Loucy (cell line): ENCODE results near the gene BAX.
"Not testable (repeated sequence)": the region's sequence is repeated elsewhere in the genome, so short reads cannot be mapped to it uniquely, and the experiment has no call there.

Experiments used
- H2AFZ ChIP-seq: fragments of 200-600 bp; sonication (generic); 2 replicates; pipeline ENCODE4 v1.6.0; 2016; ENCODE audit warnings: antibody characterized with exemption, mild to moderate bottlenecking, low read length, moderate library complexity
- H3F3A ChIP-seq: fragments of 200-600 bp; 2 replicates; pipeline ENCODE4 v1.6.0; 2016; ENCODE audit warnings: antibody characterized with exemption, low read depth, mild to moderate bottlenecking
- H3K27me3 ChIP-seq: fragments of 200-600 bp; sonication (generic); 2 replicates; pipeline ENCODE4 v1.6.1; 2014; ENCODE audit warnings: low read length, mild to moderate bottlenecking; ENCODE audit not compliant: insufficient read depth, poor library complexity, severe bottlenecking
- H3K36me3 ChIP-seq: fragments of 200-600 bp; sonication (generic); 2 replicates; pipeline ENCODE4 v1.6.1; 2016; ENCODE audit warnings: low read length; ENCODE audit not compliant: insufficient read depth
- H3K4me1 ChIP-seq: fragments of 200-600 bp; sonication (generic); 2 replicates; pipeline ENCODE4 v1.5.1; 2014; ENCODE audit warnings: low read length, mild to moderate bottlenecking; ENCODE audit not compliant: insufficient read depth, poor library complexity, severe bottlenecking
- H3K4me2 ChIP-seq: fragments of 200-600 bp; sonication (generic); 2 replicates; pipeline ENCODE4 v1.6.0; 2014; ENCODE audit warnings: antibody characterized with exemption, low read length, low read depth, mild to moderate bottlenecking; ENCODE audit not compliant: poor library complexity, severe bottlenecking
- H3K4me3 ChIP-seq: fragments of 200-600 bp; sonication (generic); 2 replicates; pipeline ENCODE4 v1.5.1; 2014; ENCODE audit warnings: low read length, mild to moderate bottlenecking, mixed read lengths; ENCODE audit not compliant: poor library complexity, severe bottlenecking
- H3K79me2 ChIP-seq: fragments of 200-600 bp; sonication (generic); 2 replicates; pipeline ENCODE4 v1.6.1; 2014; ENCODE audit warnings: low read length; ENCODE audit not compliant: insufficient read depth
- H3K9ac ChIP-seq: fragments of 200-600 bp; sonication (generic); 2 replicates; pipeline ENCODE4 v1.6.0; 2014; ENCODE audit warnings: mild to moderate bottlenecking, low read depth, low read length, moderate library complexity; ENCODE audit not compliant: poor library complexity, severe bottlenecking
- H3K9me2 ChIP-seq: fragments of 200-600 bp; sonication (generic); replicated peaks from 2 replicates; pipeline ENCODE4 v1.6.1; 2016; ENCODE audit warnings: low read depth, low read length, mixed read lengths
- H3K9me3 ChIP-seq: fragments of 200-600 bp; sonication (generic); 2 replicates; pipeline ENCODE4 v1.6.1; 2014; ENCODE audit warnings: mild to moderate bottlenecking, antibody characterized with exemption, low read length, low read depth; ENCODE audit not compliant: insufficient read depth
- H4K20me1 ChIP-seq: fragments of 200-600 bp; sonication (generic); 2 replicates; pipeline ENCODE4 v1.6.0; 2014; ENCODE audit warnings: antibody characterized with exemption, low read length, mild to moderate bottlenecking; ENCODE audit not compliant: insufficient read depth, poor library complexity, severe bottlenecking
- CTCF ChIP-seq: fragments of 200-600 bp; sonication (generic); conservative IDR thresholded peaks from 2 replicates; pipeline ENCODE4 v1.5.1; 2014; ENCODE audit warnings: mild to moderate bottlenecking, antibody characterized with exemption, low read length
- EZH2phosphoT487 ChIP-seq: fragments of 200-600 bp; IDR thresholded peaks from 2 replicates; pipeline ENCODE4 v1.6.1; 2018; ENCODE audit warnings: antibody characterized with exemption, mild to moderate bottlenecking, moderate library complexity, borderline replicate concordance

BAX gene

GRCh38 chr19:48921721-48922500, 32.8 kb upstream of the BAX start:
- H3K36me3 ChIP-seq, result no peaks in the 10 kb centered on the region

GRCh38 chr19:48922548-48923490, 31.9 kb upstream of the BAX start:
- Histone ChIP-seq H2AFZ (no peak overlapping the region), H3K9me2 (no peaks in the 10 kb centered on the region), H3F3A (no peaks in the 10 kb centered on the region), H3K27me3 (no peaks in the 10 kb centered on the region), H3K4me2 (no peak overlapping the region), H3K9me3 (no peaks in the 10 kb centered on the region), H3K4me1 (no peaks in the 10 kb centered on the region), H3K4me3 (no peak overlapping the region), H3K9ac (no peak overlapping the region), H4K20me1 (no peaks in the 10 kb centered on the region), H3K36me3 (no peaks in the 10 kb centered on the region), H3K79me2 (no peaks in the 10 kb centered on the region)
- TF ChIP-seq EZH2phosphoT487, result no peak
- TF ChIP-seq CTCF, result no peak

More at GRCh38 chr19:48921721-48922500, 32.8 kb upstream of the BAX start:
- Histone ChIP-seq H3K9ac (no peak overlapping the region), H3K9me3 (no peaks in the 10 kb centered on the region), H4K20me1 (no peaks in the 10 kb centered on the region), H3K27me3 (no peaks in the 10 kb centered on the region), H2AFZ (no peak overlapping the region), H3F3A (no peaks in the 10 kb centered on the region), H3K4me3 (no peak overlapping the region), H3K9me2 (no peaks in the 10 kb centered on the region), H3K79me2 (no peaks in the 10 kb centered on the region), H3K4me2 (no peak overlapping the region), H3K4me1 (no peaks in the 10 kb centered on the region)
- no peak for TF ChIP-seq EZH2phosphoT487
- no peak for TF ChIP-seq CTCF

GRCh38 chr19:48925240-48925843, 29.3 kb upstream of the BAX start:
- H3K9me3 ChIP-seq, result no peaks in the 10 kb centered on the region
- no peaks in the 10 kb centered on the region for H4K20me1 ChIP-seq
- no peak overlapping the region for H3K4me3 ChIP-seq
- H2AFZ ChIP-seq, result no peak overlapping the region
- no peaks in the 10 kb centered on the region for H3K4me1 ChIP-seq
- H3K79me2 ChIP-seq, result no peaks in the 10 kb centered on the region
- TF ChIP-seq CTCF, result no peak
- no peak for TF ChIP-seq EZH2phosphoT487
- H3K4me2 ChIP-seq, result no peak overlapping the region
- no peak overlapping the region for H3K9ac ChIP-seq
- H3K27me3 ChIP-seq, result no peaks in the 10 kb centered on the region
- H3K9me2 ChIP-seq, result no peaks in the 10 kb centered on the region
- H3K36me3 ChIP-seq, result no peaks in the 10 kb centered on the region
- H3F3A ChIP-seq, result no peaks in the 10 kb centered on the region

- not testable (repeated sequence) for H3K4me2 ChIP-seq, H4K20me1 ChIP-seq, H3K36me3 ChIP-seq, H2AFZ ChIP-seq, H3F3A ChIP-seq, H3K27me3 ChIP-seq, H3K4me1 ChIP-seq, H3K9ac ChIP-seq, H3K4me3 ChIP-seq, H3K9me2 ChIP-seq, H3K79me2 ChIP-seq, H3K9me3 ChIP-seq
These were observed 28.8 kb upstream of the BAX start for GRCh38 chr19:48925890-48926289.
